GM10847 (cell line): ENCODE measurements around the gene PNPLA6.

Experiments
- POLR2A ChIP-seq: IDR thresholded peaks from 2 replicates; pipeline ENCODE4 v1.6.1; 2011; ENCODE audit not compliant: insufficient read length; ENCODE audit errors: extremely low read depth

The PNPLA6 gene

DNA sequence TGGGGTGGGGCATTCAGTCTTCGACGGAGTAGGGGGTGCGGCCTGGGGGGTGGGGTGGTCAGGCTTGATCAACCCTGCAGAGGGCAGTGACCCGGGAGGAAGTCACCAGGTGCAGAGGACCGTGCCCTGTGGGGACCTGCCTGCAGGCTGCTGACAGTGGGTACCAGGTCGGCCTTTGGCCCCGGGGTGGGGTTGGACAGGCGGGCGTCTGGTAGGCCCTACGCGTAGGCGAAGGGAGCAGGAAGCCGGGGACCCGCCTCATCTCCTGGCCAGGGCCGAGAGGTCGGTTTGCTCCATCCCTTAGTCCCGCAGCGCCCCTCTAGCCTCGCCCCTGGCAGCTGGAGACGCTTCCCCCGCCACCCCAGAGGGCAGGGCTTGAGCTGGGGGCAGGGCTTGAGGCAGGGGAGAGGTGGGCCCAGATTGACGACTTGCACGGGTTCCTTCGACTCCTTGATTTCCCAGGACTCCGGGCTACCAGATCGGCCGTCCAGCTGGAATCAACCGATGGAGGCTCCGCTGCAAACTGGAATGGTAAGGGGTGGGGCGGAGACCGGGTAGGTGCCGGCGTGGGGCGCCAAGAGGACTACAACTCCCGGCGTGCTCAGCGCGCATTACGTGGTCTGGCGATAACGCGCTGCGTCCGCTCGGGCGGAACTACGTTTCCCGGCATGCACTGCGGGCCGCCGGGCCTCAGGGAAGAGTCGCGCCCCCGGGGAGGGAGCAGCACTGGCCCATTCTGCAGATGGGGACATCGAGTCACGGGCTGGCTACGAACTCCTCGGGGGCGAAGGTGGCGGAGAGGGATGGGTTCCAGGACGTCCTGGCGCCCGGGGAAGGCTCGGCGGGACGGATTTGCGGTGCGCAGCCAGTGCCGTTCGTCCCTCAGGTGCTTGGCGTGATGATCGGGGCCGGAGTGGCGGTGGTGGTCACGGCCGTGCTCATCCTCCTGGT is at the start of gene PNPLA6:
TSS of gene PNPLA6 (plus strand) at position 671 of the 951 bp plus-strand sequence. CDS start at position 743, 72 bp downstream.
- TF ChIP-seq POLR2A: peak; percentile 16

DNA sequence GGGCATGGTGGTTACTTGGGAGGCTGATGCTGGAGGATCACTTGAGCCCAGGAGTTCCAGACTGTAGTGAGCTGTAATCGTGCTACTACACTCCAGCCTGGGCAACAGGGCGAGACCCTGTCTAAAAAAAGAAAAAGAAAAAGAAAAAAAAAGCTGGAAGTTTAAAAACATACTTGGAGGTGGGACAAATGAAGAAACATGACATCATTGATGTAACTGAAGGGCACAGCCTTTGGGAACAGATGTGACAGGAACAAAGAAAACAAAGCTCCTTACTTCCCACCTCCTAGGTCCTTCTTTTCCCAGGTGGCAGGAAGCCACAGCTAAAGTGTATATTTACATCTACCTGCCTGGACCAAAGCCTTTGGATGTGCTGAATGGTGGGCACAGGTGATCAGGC is 48.6 kb upstream of the PNPLA6 start:
- TF ChIP-seq POLR2A: no peak

DNA sequence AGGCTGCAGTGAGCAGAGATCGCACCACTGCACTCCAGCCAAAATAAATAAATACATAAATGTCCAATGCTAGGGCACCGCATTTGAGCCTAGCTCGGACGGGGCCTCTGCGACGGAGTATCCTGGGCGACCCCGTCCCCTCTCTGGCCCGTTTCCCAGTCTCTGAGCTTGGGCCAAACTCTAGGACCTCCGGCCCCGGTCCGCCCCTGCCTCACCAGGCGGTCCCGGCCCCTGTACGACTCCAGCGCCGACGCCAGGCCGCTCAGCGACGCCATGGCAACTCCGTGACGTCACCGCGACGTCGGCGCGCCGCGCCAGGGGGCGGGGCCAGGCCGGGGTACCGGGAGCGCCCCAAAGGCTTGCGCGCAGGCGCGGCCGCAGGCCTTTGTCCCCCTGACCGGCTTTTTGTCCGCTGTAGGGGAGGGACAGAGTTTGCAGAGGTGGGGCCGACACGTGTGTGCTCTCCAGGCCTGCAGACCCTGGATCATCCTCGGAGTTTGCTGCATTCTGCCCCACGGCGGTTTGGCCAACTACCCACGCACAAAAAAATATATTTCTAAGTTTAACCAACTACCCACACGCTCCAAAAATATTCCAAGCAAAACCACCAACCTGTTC is 46.7 kb upstream of the PNPLA6 start, which contains the start of gene PEX11G:
TSS of gene PEX11G (minus strand) at position 300 of the 618 bp plus-strand sequence. CDS start at position 275, 25 bp downstream.
- peak; percentile 77 for TF ChIP-seq POLR2A

DNA sequence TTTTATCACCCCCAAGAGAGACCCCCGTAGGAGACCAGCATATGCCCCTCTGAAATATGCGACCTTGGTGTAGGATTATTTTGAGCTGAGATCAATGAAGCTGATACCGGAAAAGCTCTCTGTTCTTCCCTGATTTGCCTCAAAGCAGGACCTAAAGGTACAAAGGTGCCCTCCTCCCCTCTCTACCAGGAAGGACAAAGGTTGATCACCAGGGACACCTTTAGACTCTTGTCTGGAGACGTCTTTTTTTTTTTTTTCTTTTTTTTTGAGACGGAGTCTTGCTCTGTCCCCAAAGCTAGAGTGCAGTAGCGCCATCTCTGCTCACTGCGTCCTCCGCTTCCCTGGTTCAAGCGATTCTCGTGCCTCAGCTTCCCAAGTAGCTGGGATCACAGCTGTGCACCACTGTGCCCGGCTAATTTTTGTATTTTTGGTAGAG is 45.9 kb upstream of the PNPLA6 start:
- no peak for TF ChIP-seq POLR2A

DNA sequence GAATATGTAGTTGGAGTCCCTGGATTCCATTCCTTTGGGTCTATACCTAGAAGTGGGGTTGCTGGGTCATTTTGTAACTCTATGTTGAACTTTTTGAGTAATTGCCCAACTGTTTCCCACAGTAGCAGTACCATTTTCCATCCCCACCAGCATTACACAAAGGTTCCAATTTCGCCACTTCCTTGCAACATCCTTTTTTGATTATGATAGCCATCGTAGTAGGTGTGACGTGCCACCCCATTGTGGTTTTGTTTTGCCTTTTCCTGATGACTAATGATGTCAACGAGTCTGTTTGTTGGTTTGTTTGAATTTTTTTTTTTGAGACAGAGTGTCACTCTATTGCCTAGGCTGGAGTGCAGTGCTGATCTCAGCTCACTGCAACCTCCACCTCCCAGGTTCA is 43.4 kb upstream of the PNPLA6 start:
- no peak for TF ChIP-seq POLR2A

DNA sequence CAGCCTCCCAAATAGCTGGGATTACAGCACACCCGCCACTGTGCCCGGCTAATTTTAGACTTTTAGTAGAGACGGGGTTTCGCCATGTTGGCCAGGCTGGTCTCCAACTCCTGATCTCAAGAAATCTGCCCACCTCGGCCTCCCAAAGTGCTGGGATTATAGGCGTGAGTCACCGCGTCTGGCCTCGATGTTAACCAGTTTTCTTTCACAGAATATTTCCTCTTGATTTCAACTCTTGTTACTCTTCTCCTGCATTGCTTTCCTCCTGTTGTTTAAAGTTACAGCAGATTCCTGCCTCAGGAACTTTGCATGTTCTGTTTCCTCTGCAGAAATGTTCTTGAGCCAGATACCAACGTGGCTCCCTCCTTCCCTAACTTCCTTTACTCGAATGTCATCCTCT is 43.0 kb upstream of the PNPLA6 start:
- TF ChIP-seq POLR2A: no peak

DNA sequence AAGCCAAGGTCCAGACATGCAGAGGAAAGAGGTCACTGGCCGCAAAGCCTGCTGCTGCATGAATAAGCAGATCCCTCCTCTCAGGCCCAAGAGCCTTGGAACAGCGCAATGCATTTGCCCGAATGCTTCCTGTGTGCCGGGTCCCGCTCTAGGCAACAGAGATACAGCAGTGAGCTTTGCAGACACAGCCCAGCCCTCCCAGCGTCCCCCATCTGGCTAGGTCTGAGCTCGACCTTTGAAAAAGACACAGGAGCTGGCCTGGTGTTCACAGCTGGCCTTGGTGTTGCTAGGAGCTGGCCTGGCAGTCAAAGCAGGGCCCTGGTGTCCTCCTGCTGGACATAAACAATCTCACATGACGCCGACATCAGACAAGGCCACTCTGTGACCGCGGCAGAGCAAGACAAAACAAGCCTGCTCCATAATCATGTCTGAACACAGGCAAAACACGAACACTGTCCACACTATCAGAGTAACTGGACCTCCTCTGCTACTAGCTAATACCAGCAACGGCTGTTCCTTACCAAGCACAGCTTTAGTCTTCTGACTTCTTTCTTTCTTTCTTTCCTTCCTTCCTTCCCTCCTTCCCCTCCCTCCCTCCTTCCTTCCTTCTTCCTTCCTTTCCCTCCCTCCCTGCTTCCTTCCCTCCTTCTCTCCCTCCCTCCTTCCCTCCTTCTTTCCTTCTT is 41.0 kb upstream of the PNPLA6 start:
- no peak for TF ChIP-seq POLR2A

DNA sequence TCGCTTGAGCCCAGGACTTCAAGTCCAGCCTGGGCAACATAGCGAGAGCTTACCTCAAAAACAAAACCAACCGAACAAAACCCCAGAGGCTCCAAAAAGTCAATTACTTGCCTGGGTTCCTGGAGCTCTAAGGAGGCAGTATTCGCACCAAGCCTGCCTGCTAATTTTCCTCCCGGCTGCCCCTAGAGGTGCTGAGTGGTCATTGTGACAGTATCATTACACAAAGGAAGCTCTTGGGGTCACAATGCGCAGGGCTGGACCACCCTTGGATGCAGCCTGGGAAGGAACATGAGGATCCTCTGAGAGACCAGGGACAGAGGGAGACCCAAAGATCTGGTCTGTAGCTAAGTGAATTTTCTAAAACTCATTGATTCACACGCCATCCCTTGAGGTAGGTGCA is 38.2 kb upstream of the PNPLA6 start:
- TF ChIP-seq POLR2A: no peak

DNA sequence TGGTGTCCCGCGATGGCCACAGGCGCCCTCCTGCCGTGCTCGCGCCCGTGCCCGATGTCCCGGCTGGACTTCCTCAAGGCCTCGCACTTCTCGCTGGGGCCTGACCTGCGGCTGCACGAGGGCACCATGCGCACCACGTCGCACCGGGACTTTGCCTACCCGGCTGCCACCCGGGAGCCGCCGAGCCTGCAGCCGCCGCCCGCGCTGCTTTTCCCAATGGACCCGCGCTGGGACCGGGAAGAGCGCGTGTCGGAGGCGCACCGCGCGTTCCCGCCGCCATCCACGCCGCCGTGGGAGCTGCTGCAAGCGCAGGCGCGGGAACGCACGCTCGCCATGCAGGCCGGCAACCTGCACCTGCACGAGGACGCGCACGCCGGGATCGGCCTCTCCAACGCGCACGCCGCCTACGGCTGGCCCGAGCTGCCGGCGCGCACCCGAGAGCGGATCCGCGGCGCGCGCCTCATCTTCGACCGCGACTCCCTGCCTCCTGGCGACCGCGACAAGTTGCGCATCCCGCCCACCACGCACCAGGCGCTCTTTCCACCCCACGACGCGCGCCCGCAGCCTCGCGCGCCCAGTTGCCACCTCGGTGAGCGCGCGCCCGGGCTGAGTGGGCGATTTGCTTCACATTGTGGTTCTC is 34.6 kb upstream of the PNPLA6 start:
- TF ChIP-seq POLR2A: no peak

DNA sequence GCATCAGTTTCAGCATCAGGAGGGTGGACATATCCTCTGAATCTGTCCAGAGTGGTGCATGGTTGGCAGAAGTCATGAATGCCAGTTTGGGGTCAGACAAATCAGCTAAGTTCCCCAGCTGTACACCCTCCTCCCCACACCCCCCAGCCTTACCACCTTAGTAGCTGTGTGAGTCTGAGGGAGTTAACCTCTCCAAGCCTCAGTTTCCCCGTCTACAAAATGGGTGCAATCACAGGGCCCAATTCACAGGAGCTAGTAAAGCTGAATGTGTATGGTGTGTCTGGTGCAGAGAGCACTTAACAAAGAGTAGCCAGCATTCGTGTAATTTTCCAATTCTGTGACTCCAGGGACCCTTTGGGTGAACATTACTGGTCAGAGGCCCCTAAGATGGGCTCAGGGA is 33.0 kb upstream of the PNPLA6 start:
- no peak for TF ChIP-seq POLR2A

DNA sequence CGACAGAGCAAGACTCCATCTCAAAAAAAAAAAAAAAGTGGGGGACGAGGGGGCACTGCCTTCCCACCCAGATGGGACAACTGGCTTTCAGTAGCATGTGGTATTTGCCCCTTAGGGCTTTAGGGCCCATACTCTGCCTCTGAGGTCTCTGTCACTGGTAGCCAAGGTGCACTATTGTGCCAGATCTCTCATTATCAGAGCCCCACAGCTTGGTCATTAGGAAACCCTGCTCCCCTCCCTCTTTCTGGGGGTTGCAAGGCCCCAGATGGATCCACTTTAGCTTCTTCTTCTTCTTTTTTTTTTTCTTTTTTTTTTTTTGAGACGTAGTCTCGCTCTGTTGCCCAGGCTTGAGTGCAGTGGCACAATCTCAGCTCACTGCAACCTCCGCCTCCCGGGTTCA is 30.8 kb upstream of the PNPLA6 start:
- no peak for TF ChIP-seq POLR2A

DNA sequence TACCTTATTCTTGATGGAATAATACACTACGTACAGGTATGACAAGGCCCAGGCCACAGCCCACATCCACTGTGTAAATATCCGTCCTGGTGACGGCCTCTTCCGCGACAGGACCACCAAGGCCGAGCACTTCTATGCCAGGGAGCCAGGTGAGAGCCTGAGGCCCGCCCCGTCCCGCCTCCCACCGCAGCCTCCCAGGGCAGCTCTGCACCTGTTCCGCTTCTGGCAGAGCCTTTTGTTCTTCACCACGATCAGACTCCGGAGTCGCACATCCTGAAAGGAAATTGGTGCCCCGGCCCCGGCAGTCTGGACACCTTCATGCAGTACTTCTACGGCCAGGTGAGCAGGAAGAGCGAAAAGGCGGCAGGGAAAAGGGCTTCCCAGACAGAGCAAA is 30.2 kb upstream of the PNPLA6 start:
- TF ChIP-seq POLR2A: no peak

DNA sequence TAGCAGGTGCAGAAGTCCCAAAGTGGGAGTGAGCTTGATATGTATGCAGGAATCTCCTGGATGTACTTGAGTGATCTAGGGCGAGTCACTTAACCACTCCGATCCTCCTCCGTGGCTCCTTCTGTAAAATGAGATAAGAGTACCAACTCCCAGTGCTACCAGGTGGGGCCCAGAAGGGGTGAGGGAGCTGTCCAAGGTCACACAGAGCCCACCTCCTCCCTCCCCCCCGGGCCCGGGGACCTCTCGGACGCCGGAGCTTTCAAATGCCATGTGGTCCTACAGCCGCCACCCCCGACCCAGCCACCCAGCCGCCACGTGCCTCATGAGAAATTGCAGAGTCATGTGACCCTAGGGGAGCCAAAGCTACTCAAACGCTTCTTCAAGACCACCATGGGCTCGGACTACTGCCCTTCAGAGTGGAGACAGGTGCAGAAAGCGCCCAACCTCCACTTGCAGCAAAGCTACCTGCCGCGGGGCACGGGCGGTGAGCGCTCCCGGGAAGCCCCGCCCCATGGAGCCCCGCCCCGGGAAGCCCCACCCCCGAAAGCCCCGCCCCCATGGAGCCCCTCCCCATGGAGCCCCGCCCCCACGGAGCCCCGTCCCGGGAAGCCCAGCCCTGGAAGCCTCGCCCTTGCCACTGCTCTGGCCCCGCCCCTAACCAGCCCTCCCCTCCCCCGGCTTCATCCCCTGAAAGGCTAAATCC is 29.7 kb upstream of the PNPLA6 start:
- no peak for TF ChIP-seq POLR2A
